GM18951 (cell line): ENCODE measurements around the gene MYG1.

ENCODE experiments used
- POLR2A ChIP-seq: IDR thresholded peaks from 4 replicates; pipeline ENCODE4 v1.6.1; 2011; ENCODE audit warnings: mild to moderate bottlenecking; ENCODE audit not compliant: insufficient read length, insufficient read depth; ENCODE audit errors: extremely low read depth
- in situ Hi-C: fragments of 300-500 bp; cut with MboI; formaldehyde crosslinking; loops from one replicate; pipeline ENCODE4 v1.12.0; 2022; ENCODE audit warnings: low sequenced_read_pairs, mixed read lengths, inconsistent platforms; ENCODE audit not compliant: unreplicated experiment

Gene MYG1

GRCh38 chr12:53343449-53343848, 44.0 kb downstream of the MYG1 start:
- in situ Hi-C loops: no loop called here
- TF ChIP-seq POLR2A: no peak

- no peak for TF ChIP-seq POLR2A
- in situ Hi-C loops: no loop called here
Observed at GRCh38 chr12:53343969-53344368, 44.5 kb downstream of the MYG1 start.

- no peak for TF ChIP-seq POLR2A
- in situ Hi-C loops: no loop called here
Observed at GRCh38 chr12:53344487-53344823, 45.0 kb downstream of the MYG1 start.

GRCh38 chr12:53344824-53345485, 45.5 kb downstream of the MYG1 start:
- TF ChIP-seq POLR2A: no peak
- in situ Hi-C loops: no loop called here

- no peak for TF ChIP-seq POLR2A
- in situ Hi-C loops: no loop called here
Observed at GRCh38 chr12:53345486-53346188, 46.1 kb downstream of the MYG1 start.

- in situ Hi-C loops: no loop called here
- TF ChIP-seq POLR2A: no peak
Observed at GRCh38 chr12:53346491-53346890, 47.0 kb downstream of the MYG1 start.

- TF ChIP-seq POLR2A: no peak
- in situ Hi-C loops: no loop called here
Observed at GRCh38 chr12:53347905-53348304, 48.4 kb downstream of the MYG1 start.

- TF ChIP-seq POLR2A: no peak
- in situ Hi-C loops: loop anchor here (5.0 kb wide), 1 partner anchor 70 kb away; the partner anchor contains the start of gene AMHR2
Observed at GRCh38 chr12:53352331-53353256, 53.1 kb downstream of the MYG1 start.

- TF ChIP-seq POLR2A: no peak
- in situ Hi-C loops: loop anchor here (5.0 kb wide), 1 partner anchor 69 kb away; the partner anchor contains the start of gene AMHR2
Observed at GRCh38 chr12:53353257-53353655, 53.8 kb downstream of the MYG1 start.

- in situ Hi-C loops: no loop called here
- no peak for TF ChIP-seq POLR2A
Observed at GRCh38 chr12:53355121-53355520, 55.6 kb downstream of the MYG1 start.
